Nephron progenitor cell (in vitro differentiated cells): ENCODE measurements around the gene WDFY2.

Experiments used
- DNase-seq: peaks from one replicate; pipeline ENCODE4 v3.0.0; 2021
- H3K27ac Mint-ChIP-seq: 2 replicates; pipeline ENCODE4 v1.8.0; 2021; ENCODE audit warnings: mild to moderate bottlenecking, moderate library complexity, mixed read lengths
- H3K27me3 Mint-ChIP-seq: 2 replicates; pipeline ENCODE4 v1.8.0; 2021; ENCODE audit warnings: mild to moderate bottlenecking, low read depth, mixed read lengths; ENCODE audit not compliant: poor library complexity
- H3K36me3 Mint-ChIP-seq: 2 replicates; pipeline ENCODE4 v1.8.0; 2021; ENCODE audit warnings: low read depth, mixed read lengths
- H3K4me1 Mint-ChIP-seq: 2 replicates; pipeline ENCODE4 v1.8.0; 2021; ENCODE audit warnings: mixed read lengths
- H3K4me3 Mint-ChIP-seq: 2 replicates; pipeline ENCODE4 v1.8.0; 2021; ENCODE audit warnings: mild to moderate bottlenecking, moderate library complexity, mixed read lengths
- H3K9me3 Mint-ChIP-seq: 2 replicates; pipeline ENCODE4 v1.8.0; 2021; ENCODE audit warnings: mild to moderate bottlenecking, moderate library complexity, mixed read lengths
- CTCF ChIP-seq: fragments of 200-600 bp; sonication (generic); IDR thresholded peaks from 2 replicates; pipeline ENCODE4 v1.5.0; 2021; ENCODE audit warnings: antibody characterized with exemption

WDFY2 gene

GRCh38 chr13:51679616-51680015 lies 95.4 kb downstream of the WDFY2 start:
- no peak for DNase-seq
- H3K9me3 Mint-ChIP-seq, result no peaks in the 10 kb centered on the region
- H3K4me3 Mint-ChIP-seq, result no peak overlapping the region
- H3K36me3 Mint-ChIP-seq, result peaks cover 9% of the 10 kb centered on the region
- H3K27ac Mint-ChIP-seq, result no peak overlapping the region
- H3K27me3 Mint-ChIP-seq, result peaks cover under 1% of the 10 kb centered on the region
- H3K4me1 Mint-ChIP-seq, result peaks cover 43% of the 10 kb centered on the region
- TF ChIP-seq CTCF, result no peak

- no peaks in the 10 kb centered on the region for H3K9me3 Mint-ChIP-seq
- no peaks in the 10 kb centered on the region for H3K27me3 Mint-ChIP-seq
- DNase-seq, result no peak
- H3K4me1 Mint-ChIP-seq, result peaks cover 53% of the 10 kb centered on the region
- H3K36me3 Mint-ChIP-seq, result peaks cover 9% of the 10 kb centered on the region
- H3K4me3 Mint-ChIP-seq, result no peak overlapping the region
- TF ChIP-seq CTCF, result no peak
- H3K27ac Mint-ChIP-seq, result no peak overlapping the region
These were observed 96.9 kb downstream of the WDFY2 start for GRCh38 chr13:51681037-51681678.

- no peaks in the 10 kb centered on the region for H3K9me3 Mint-ChIP-seq
- H3K4me1 Mint-ChIP-seq, result peaks cover 60% of the 10 kb centered on the region
- no peaks in the 10 kb centered on the region for H3K27me3 Mint-ChIP-seq
- TF ChIP-seq CTCF, result no peak
- no peak for DNase-seq
- H3K4me3 Mint-ChIP-seq, result no peak overlapping the region
- no peak overlapping the region for H3K27ac Mint-ChIP-seq
- peaks cover 5% of the 10 kb centered on the region for H3K36me3 Mint-ChIP-seq
These were observed 98.4 kb downstream of the WDFY2 start for GRCh38 chr13:51682686-51683085.

GRCh38 chr13:51683597-51683996 lies 99.3 kb downstream of the WDFY2 start:
- peaks cover 69% of the 10 kb centered on the region for H3K4me1 Mint-ChIP-seq
- H3K27ac Mint-ChIP-seq, result no peak overlapping the region
- peak overlapping the region; percentile 37 for H3K4me3 Mint-ChIP-seq
- peak; percentile 20 for DNase-seq
- H3K36me3 Mint-ChIP-seq, result peaks cover 4% of the 10 kb centered on the region
- no peaks in the 10 kb centered on the region for H3K27me3 Mint-ChIP-seq
- no peaks in the 10 kb centered on the region for H3K9me3 Mint-ChIP-seq
- no peak for TF ChIP-seq CTCF

- no peak for DNase-seq
- TF ChIP-seq CTCF, result no peak
- peaks cover 6% of the 10 kb centered on the region for H3K36me3 Mint-ChIP-seq
- H3K27me3 Mint-ChIP-seq, result no peaks in the 10 kb centered on the region
- peaks cover 73% of the 10 kb centered on the region for H3K4me1 Mint-ChIP-seq
- H3K9me3 Mint-ChIP-seq, result no peaks in the 10 kb centered on the region
- peak overlapping the region; percentile 37 for H3K4me3 Mint-ChIP-seq
- H3K27ac Mint-ChIP-seq, result no peak overlapping the region
These were observed 99.8 kb downstream of the WDFY2 start for GRCh38 chr13:51684076-51684475.
